Inflammatory macrophage treated with lipopolysaccharide for 4 hours (primary cell): ENCODE measurements around the gene CCDC85B.
"Not testable (repeated sequence)": the region's sequence is repeated elsewhere in the genome, so short reads cannot be mapped to it uniquely, and the experiment has no call there.

ENCODE experiments used
- DNase-seq: peaks from one replicate; pipeline ENCODE4 v3.0.0-alpha.2; 2020

The CCDC85B gene

DNA sequence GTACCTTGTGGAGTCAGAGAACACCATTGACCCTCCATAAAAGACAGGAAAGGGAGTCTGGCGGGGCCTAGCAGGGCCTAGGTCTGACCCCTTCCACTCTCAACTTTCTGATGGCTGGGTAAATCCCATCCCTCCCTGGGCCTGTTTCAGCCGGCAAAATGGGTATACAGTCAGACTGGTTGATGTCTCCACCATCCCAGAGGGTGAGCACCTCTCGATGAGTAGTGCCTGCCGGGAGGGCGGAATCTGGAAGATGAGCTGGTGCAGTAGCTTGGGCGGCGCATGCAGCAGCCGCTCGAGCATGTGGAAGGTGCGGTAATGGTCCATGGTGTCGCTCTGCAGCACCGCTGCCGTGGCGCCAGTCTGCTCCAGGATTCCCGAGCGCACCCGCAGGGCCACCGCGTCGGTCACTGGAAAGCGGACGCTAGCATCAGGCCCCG, 2.7 kb upstream of the CCDC85B start:
- no peak for DNase-seq

DNA sequence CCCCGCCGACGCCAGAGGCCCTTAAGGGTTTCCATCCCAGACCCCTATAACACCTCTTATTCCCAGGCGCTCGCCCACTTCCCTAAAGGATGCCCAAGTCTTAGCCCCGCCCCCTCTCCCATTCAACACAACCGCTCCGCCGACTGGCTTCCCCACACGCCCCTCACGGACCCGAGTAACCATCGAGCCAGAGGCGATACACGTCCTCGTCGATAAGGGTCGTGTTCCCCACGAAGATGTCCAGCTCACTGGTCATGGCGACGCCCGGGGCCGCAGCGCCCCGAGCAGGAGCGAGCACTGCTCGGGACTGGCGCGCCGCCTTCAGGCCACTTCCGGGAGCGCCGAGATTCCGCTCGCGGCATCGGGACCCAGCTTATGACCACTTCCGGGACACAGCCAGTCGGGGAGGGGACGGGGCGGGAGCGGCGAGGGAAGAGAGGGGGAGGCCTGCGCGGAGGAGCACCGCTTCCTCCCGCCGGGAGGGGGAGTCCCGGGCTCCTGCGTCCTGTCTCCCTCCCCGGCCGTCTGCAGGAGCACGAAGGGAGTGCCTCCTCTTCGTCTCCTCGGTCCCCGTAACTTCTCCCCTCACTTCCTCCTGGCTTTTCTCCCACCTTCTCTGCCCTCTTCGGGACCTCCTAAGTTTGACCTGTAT, 2.2 kb upstream of the CCDC85B start, which contains the start of gene FIBP:
TSS of gene FIBP (minus strand) at position 309 of the 652 bp plus-strand sequence. CDS start at position 256, 53 bp downstream.
- peak; percentile 97 for DNase-seq

DNA sequence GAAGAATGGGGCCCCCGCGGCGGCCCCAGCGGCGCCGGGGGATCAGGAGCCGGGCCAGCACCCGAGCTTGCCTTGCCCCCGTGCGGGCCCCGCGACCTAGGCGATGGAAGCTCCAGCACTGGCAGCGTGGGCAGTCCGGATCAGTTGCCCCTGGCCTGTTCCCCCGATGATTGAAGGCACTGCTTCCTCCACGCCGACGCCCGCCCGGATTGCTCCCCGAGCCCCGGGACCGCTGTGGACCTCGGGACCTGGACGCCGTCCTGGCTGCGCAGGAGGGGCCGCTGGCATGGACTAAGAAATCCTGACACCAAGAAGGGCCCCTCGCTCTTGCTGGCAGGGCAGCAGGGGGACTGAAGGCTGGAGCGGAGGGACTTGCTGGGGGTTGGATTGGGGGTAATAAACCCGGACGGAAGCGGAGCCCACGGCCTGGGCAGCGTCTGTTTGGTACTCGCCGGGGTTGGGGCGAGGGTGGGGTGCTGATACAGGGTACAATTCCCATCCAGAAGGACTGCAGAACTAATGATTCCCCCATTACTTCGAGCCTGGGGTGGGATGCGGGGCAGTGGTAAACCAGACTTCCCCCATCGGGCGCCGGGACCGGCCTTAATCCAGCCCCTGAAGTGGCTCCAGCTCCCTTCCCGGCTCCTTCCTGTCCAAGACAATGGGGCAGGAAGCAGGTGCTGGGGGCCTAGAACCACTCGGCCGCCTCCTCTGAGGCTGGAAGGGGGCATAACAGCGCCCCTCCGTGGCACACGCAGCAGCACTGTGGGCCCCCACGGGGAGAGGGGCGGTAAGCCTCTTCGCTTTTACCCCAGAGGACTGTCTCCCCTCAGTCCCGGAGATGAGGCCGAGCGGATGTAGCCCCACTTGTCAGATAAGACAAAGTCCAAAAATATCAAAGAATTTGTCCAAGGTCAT, 1.0 kb downstream of the CCDC85B start:
- DNase-seq = no peak

DNA sequence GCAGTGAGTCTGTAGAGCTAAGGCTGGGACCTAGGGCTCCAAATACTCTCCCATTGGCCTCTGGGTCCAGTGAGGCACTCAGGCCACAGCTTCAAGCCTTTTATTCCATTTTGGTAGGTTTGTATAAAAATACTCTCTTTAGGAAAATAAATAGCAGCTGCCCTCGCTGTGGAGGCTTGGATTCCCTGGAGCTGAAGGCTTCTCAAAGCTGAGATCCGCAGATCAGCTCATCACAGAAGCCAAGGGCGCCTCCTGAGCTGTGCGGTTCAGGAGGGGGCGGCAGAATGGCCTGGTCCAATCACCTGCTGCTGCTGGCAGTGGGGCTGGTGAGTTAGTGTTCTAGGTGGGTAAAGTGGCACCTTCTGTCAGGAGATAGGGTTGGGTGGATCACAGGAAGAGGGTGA, 1.7 kb downstream of the CCDC85B start:
- DNase-seq = not testable (repeated sequence)

DNA sequence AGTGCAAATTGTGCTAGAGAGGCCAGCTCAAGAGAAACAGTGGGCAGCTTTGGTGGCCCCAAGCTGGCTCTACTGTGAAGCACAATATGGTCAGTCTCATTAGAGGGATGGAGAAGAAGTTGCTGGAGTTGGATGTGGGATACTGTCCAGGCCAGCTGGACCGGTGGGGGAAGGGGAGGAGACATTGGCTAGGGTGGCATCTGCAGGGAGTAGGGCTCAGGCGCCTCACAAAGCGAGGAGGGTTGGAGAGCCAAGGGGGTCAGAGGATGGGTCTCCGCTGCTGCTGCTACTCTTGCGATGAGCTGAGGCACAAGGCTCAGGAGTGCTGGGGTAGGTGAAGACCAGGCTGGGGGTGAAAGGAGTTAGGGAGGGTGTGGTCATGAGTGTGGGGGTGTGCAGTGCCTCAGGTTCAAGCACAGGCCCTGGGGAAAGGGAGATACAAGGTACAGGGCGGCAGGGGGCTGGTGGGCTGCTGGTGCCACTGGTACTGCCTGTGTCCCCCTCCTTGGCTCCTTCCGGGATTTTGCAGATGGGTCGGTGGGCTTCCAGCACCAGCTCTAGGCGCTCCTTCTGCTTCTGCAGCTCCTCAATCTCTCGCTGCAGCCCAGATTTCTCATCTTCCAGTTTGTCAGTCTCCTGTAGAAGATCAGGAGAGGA, 2.3 kb downstream of the CCDC85B start:
- DNase-seq = no peak

DNA sequence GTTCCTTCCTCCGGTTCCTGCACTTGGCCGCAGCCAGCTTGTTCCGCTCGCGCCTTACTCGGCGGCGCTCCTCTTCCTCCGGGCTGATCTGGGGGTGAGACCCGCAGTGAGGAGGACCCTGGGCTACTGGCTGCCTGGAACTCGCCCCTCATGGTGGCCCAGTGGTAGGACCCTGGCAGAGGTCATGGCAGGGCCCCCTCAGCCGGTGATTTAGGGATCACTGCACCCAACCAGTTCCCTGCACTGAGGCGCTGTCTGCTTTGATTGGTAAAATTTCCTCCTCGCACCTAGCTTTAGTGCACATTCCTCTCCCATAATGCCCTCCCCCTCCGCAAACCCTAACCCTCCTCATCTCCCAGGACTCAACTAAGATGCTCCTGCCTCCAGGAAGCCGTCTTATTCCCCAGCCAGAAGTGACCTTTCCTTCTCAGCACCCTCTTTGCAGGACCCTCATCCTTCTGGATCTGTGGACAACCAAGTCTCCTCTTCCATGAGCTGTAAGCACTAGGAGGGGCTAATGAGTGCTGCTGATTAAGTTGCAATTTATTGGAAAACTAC, 3.6 kb downstream of the CCDC85B start:
- peak; percentile 46 for DNase-seq

DNA sequence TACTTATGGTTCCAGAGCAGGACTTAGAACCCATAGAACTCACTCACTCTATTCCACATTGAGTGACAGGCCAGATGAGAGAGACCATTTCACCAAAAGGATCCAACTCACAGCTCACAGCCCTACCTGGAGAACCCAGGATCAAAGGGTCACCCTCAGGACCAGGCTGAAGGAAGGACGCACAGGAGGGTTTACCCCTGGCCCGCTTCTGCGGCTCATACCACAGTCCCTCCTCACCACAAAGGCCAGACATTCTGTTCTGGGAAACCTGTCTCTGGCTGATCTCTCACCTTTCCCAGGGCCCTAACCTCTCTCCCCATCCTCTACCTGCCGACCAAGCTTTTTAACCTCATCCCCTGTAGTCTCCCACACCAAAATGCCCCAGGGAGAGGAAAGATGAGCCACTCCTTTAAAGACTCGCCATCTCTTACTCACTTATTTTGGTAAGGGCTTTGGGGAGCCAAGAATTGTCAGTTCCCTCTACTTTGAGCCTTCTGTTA, 5.1 kb downstream of the CCDC85B start:
- DNase-seq = no peak

DNA sequence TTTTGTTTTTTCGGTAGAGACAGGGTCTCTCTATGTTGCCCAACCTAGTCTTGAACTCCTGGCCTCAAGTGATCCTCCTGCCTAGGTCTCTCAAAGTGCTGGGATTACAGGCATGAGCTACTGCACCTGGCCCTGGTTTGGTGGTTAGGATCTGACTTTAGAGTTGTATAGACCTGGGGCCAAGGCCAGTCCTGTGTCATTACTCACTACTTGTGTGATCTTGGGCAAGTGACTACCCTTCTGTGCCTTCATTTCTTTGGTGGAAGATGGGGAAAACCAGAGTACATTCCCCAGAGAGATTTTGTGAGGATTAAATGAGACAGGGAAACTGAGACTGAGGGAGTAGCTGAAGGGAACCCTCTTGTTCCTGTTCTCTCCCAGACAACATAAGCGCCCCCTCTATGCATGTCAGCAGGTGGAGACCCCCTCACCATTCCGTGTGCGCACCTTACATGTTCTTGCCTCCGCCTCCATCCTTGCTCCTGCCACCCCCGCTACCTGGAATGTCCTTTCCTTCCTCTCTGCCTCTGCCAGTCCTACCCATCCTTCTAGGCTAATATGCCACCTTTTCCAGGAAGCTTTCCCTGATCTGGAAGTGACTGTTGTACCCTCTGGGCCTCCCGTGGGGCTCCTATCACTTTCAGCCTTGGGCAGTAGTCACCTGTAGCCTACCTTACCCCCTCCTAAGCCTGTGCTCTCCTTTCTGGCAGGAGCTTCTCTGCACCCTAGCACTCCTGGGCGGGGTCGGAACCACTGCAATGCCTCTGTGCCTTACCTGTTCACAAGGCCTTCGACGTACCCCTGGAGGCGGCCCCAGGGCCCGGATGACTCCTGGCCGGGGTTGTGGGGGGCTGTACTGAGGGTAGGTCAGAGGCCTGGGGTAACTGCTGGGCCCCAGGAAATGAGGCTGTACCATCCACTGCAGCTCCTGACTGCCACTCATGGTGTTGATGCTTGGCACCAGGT, 5.8 kb downstream of the CCDC85B start:
- no peak for DNase-seq

DNA sequence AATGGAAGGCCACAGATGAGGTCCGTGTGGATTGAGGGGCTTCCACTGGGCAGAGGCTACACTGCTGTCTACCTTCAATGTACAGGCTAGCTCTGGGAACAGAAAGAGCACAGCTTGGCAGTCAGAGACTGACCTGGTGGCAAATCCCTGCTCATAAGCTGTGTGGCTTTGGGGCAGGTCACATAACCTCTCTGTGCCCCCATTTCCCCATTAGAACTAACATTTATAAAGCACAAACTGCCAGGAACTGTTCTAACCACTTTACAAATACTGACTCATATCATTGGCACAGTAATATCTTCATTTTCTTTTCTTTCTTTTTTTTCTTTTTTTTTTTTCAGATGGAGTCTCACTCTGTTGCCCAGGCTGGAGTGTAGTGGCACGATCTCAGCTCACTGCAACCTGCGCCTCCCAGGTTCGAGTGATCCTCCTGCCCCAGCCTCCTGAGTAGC, 6.6 kb downstream of the CCDC85B start:
- no peak for DNase-seq

DNA sequence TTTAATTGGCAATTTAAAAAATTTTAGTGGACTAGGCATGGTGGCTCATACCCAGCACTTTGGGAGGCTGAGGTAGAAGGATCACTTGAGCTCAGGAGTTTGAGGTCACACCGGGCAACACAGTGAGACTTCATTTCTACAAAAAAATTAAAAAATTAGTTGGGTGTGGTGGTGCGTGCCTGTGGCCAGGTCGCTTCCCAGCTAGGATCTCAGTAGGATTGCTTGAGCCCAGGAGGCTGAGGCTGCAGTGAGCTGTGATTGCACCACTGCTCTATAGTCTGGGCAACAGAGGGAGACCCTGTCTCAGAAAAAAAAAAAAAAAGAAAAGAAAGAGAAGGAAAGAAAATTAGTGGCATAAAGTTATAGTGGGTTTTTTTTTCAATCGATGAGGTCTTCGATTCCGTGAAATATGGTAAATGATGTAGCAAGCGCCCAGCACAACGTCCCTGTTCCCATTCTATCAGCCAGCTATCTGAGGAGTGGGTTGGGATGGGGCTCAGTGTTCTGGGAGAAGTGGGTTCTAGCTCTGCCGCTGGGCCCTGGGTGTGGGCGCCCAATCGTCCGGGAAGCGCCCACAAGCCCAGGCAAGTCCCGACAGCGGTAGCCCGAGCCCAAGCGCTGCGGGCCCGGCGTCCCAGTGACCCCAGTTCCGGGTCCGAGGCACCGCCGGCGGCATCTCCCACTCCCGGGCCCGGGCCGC, 8.3 kb downstream of the CCDC85B start:
- no peak for DNase-seq

DNA sequence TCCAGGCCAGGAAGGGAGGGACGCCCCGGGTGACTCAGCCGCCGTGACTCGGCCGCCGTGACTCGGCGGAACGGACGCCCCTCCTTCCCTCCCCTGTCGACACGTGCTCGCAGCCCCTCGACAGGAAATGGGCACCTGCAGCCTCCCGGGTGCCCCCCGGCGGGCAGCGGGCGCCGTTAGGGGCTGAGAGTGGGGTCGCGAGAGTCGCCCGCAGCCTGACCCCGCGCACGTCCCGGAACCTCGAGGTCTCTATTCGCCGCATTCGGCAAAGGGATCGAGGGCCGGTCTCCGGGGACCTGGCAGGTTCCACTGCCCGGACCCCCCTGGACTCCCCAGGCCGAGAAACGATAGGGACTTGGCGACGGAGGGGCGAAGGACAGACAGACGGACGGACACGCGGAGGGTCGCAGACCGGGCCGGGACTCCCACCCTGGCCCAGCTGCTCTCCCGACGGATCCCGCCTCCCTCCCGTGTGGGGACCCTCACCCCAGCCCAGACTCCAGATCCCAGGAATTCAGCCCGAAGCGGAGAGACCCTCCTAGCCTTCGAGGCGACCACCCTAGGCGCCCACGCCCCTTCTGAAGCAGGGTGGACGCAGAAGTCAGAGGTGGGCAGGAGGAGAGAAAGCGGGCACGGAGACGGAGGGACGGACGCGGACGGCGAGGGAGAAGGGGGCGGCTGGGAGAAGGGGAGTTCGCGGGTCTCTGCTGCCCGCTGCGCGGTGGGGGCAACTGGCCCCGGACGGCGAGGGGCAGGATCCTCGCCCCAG, 9.1 kb downstream of the CCDC85B start:
- DNase-seq = peak; percentile 80

DNA sequence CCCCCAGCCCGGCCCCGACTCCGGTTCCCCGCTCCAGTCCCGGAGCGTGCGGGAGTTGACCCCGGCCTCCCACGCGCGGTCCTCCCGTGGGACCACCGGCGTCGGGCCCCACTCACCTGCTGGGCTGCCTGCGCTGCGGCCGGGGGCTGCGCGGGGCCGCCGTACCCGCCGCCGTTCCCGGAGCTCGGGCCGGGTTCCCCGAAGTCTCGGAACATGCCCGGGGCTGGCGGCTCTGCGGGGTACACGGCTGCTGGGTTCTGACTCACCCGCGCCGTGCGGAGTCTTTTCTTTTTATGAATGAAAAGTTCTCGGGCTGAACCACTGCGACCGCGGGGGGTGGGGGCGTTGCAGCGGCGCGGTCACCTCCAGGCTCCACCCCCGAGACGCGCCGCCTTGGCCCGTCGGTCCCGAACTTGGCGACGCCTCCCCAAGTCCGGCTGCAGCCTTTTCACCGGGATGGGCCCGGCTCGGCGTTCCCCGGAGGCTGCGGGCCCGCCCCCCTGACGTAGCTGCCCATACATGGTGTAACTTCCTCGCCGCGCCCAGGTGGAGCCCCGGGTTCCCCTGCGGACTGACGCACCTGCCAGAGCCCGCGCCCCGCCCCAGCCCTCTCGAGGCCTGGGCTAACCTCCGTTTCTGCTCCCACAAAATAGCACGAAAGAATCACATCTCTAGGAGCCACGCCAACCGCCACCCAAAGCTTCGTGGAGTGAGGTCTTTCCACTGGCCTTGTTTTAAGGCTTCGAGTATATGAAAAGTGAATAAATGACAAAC, 9.8 kb downstream of the CCDC85B start, which contains the start of gene FOSL1:
TSS of gene FOSL1 (minus strand) at position 264 of the 774 bp plus-strand sequence. CDS start at position 215, 49 bp downstream.
- DNase-seq = peak; percentile 93

DNA sequence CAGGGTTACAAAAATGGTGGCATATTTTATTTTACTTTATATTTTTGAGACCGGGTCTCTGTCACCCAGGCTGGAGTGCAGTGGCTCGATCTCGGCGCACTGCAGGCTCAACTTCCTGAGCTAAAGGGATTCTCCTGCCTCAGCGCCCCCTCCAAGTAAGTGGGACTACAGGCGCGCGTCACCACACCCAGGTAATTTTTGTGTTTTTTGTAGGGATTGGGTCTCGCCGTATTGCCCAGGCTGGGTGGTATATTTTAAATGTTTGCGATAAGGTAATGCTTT, 10.4 kb downstream of the CCDC85B start:
- no peak for DNase-seq

DNA sequence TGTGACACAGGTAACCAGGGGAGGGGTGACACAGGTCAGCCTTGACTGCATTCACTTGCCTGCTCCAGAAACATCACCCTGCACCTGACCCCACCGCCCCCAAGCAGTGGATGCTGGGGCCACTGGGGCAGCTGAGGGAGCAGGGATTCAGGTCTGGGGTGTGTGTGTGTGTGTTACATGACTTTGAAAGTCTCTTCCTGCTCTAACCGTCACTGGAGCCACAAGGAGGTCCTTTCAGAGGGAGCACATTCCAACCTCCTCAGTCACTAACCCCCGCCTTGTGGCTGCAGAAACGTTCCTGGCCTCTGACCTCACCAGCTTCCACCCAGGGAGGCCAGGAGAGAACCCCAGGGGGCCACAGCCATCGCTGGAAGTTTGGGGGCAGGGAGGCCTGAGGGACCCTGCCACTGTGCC, 12.6 kb downstream of the CCDC85B start:
- DNase-seq = no peak

DNA sequence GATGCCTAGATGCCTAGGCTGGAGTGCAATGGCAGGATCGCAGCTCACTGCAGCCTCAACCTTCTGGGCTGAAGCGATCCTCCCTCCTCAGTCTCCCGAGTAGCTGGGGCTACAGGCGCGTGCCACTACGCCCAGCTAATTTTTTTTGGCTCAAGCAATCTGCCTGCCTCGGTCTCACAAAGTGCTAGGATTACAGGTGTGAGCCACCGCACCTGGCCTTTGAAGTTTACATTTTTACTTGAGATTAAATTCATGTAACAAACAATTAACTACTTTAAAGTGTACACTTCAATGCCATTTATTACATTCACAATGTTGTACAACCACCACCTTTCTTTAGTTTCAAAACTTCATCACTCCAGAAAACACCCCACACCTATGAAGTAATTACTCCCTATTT, 13.2 kb downstream of the CCDC85B start:
- no peak for DNase-seq

DNA sequence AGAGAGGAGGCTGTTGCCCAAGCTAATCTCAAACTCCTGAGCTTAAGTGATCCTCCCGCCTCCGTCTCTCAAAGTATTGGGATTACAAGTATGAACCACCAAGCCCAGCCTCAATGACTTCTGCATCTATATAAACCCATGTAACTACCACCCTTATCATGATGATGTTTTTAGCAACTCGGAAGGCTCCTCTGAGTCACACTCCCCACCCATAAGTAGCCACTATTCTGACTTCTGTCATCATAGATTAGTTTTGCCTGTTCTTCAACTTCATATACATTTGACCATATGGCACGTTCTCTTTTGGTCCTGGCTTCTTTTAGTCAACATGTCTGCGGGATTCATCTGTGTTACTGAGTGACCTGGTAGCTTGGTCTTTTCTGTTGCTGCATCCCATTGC, 16.1 kb downstream of the CCDC85B start:
- no peak for DNase-seq

DNA sequence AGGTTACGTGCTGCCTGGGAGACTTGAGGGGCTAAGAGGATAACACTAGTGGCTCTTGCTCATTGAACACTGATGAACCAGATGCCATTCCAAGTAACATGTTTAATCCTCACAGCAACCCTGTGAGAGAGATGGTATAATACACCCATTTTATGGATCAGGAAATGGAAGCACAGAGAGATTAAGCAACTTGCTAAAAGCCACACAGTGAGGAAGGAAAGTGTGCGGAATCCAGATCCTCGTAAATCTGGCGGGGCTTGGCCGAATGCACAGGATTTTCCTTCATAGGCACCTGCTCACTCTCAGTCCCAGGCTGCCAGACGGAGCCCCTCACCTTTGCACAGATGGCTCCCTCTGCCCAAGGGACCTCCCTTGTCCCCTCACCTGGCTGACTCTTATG, 17.4 kb downstream of the CCDC85B start:
- DNase-seq = no peak

DNA sequence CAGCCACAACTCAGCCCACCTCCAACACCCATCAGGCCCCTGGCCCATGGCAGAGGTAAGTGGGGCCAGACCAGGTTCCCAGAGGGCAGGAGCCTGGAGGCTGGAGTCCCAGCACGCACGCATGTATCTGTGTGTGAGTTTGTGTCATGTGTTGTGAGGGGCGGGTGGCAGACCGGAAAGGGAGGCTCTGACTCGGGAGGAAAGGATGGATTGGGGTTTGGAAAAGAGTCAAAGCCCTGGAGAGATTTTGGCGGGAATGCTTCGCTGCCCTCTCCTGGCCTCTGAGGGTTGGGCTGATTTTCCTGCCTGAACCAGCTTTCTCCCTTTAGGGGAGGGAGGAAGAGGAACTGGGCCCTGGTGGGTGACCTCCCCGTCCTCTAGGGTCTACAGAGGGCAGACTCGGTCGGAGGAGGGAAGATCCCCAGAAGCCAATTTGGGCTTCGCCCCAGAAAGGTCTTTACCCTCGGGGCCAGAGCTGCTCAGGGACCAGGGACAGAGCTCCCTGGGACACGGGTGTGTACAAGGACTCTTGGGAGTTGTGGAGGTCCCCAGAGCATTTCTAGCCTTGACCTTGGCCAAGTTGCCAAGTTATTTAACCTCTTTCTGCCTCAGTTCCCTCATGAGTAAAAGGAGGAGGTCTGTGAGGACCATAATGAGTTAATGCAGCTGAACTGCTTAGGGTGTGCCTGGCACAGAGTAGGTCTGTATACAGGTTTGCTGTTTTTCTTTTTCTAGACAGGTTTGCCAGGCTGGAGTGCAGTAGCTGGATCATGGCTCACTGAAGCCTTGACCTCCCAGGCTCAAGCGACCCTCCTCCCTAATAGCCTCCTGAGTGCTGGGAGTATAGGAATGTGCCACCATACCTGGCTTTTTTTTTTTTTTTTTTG, 21.5 kb downstream of the CCDC85B start:
- peak; percentile 37 for DNase-seq
